Right lobe of liver (tissue), 6 donors: ENCODE measurements around the gene SEMA4F. TPM values are rescaled to one million over a fixed set of nuclear protein-coding genes. Genes with fewer than 3 reads are reported as not detected.

Experiments used
- ATAC-seq, 4 donors: fragments of 200-7000 bp; cut with Tn5 transposase; one replicate each; pipeline ENCODE4 v1.9.1; 2020; ENCODE audit warnings: mild to moderate bottlenecking in 4 of 4, moderate library complexity in 4 of 4
- DNase-seq, 3 donors: peaks; one replicate each; pipeline ENCODE4 v3.0.0-alpha.2; 2020
- H3K27ac ChIP-seq, 3 donors: fragments of 200-600 bp; one replicate each; pipeline ENCODE4 v1.8.0; 2022
- H3K27me3 ChIP-seq, 2 donors: fragments of 200-600 bp; one replicate each; pipeline ENCODE4 v1.8.0; 2022
- H3K36me3 ChIP-seq, 4 donors: fragments of 200-600 bp; sonication (generic) in 1 of 4; one replicate each; pipeline versions ENCODE4 v1.5.1 to v1.8.0; 2017 to 2022; ENCODE audit warnings: control low read depth in 1 of 4
- H3K4me1 ChIP-seq, 4 donors: fragments of 200-600 bp; sonication (generic) in 1 of 4; one replicate each; pipeline versions ENCODE4 v1.5.1 to v1.8.0; 2017 to 2022; ENCODE audit warnings: control low read depth in 1 of 4
- H3K4me3 ChIP-seq, 3 donors: fragments of 200-600 bp; one replicate each; pipeline ENCODE4 v1.8.0; 2022
- H3K9me3 ChIP-seq, 4 donors: fragments of 200-600 bp; sonication (generic) in 1 of 4; one replicate each; pipeline versions ENCODE4 v1.5.1 to v1.8.0; 2017 to 2022; ENCODE audit warnings: control low read depth in 1 of 4
- POLR2A ChIP-seq: fragments of 450-650 bp; IDR thresholded peaks from one replicate; pipeline ENCODE4 v1.6.1; 2017; ENCODE audit warnings: antibody characterized with exemption, mild to moderate bottlenecking
- WGBS: methylation state at CpG from one replicate; pipeline ENCODE4 v1.1.6; 2018; ENCODE audit warnings: low coverage, low lambda C conversion rate; ENCODE audit not compliant: insufficient coverage; ENCODE audit errors: missing lambda C conversion rate; 5-methylcytosine and 5-hydroxymethylcytosine counted together
- intact Hi-C, 2 donors: fragments of 100-400 bp; cut with DNase I; formaldehyde crosslinking; loops; one replicate each; pipeline versions ENCODE4 v1.11.2 to v1.14.1; 2022
- total RNA-seq, 6 experiments: library from RNA; depleted of rRNA in 2 of 6; stranded (reverse); fragments of >200 nt in 2 of 6; fragmentation: NEBNext Ultra II Directional in 3 of 6; extraction: Animal tissue kit (Norgen Biotek cat#: 25700) in 3 of 6; gene quantifications; one replicate each; pipeline versions ENCODE4 v1.1.0 to v1.2.4, GENCODE V29; 2016 to 2023
- TF ChIP-seq, protein P1 (sequence below), 4 donors: fragments of 200-600 bp in 3 of 4; fragments of 450-650 bp in 1 of 4; IDR thresholded peaks; one replicate each; pipeline versions ENCODE4 v1.5.1 to v1.8.0; 2016 to 2022; ENCODE audit warnings: antibody characterized with exemption in 4 of 4, mild to moderate bottlenecking in 2 of 4
- donor health status: DM: no; HTN: yes; CAD: no.
- donor health status: DM: no; HTN: no; CAD: no.
- donor health status: DM: no; HTN: no; CAD: no.
- donor health status: DM: no; HTN: yes; CAD: no.
- donor health status: DM: no; HTN: yes; CAD: no.

SEMA4F gene
- total RNA-seq, 6 experiments from 2014 or later, result 1.1 to 2.3 (median 1.6) TPM

DNA sequence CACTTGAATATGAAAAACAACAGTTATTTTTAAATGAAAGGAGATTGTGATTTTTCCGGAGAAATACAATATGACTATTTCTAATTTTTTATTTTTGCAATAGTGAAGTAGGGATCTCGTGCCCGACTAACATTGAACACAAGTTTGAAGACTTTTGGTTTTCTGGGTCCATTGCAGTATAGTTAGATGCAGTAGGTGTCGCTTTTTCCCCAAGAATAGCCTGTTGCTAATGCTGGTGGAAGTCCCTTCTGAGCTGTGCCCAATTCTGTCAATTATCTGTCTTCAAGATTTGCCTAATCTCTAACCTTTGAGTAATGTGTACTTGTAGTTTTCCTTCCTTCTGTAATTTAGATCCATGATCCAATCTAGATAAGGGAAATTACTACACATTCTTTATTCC is 36.5 kb downstream of the SEMA4F start:
- WGBS, result 12% methylated on average over 4 of the region's 4 CpGs
- TF ChIP-seq, protein P1, sequence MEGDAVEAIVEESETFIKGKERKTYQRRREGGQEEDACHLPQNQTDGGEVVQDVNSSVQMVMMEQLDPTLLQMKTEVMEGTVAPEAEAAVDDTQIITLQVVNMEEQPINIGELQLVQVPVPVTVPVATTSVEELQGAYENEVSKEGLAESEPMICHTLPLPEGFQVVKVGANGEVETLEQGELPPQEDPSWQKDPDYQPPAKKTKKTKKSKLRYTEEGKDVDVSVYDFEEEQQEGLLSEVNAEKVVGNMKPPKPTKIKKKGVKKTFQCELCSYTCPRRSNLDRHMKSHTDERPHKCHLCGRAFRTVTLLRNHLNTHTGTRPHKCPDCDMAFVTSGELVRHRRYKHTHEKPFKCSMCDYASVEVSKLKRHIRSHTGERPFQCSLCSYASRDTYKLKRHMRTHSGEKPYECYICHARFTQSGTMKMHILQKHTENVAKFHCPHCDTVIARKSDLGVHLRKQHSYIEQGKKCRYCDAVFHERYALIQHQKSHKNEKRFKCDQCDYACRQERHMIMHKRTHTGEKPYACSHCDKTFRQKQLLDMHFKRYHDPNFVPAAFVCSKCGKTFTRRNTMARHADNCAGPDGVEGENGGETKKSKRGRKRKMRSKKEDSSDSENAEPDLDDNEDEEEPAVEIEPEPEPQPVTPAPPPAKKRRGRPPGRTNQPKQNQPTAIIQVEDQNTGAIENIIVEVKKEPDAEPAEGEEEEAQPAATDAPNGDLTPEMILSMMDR (IDR thresholded peaks at IDR 0.05), result peak; percentile 62 to 77 (median 72)
- no peak for TF ChIP-seq POLR2A
- Histone ChIP-seq H3K9me3 (no peaks in the 10 kb centered on the region), H3K27me3 (no peaks in the 10 kb centered on the region), H3K4me3 (no peak overlapping the region), H3K36me3 (no peaks in the 10 kb centered on the region), H3K4me1 (no peaks in the 10 kb centered on the region), H3K27ac (no peak overlapping the region)
- peak; percentile 78 to 90 (median 87) for ATAC-seq
- intact Hi-C loops, result no loop called here
- no peak for DNase-seq

DNA sequence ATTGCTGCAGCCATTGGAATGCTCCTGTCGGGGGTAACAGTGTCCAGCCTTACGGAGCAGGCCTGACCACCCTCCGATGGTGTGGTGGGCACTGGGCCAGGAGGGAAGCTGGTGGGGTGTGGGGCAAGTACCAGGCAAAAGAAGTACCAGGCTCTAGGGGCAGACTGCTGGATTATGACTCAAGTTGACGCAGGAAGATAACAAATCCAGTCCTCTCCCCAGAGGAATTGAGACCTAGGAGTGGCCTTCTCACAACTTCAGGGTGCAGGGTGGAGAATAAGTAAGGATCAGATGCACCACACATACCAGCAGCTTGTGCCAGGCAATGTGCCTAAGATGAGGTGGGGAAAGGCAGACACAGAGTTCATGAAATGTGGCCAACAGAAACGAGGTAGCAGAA is 37.9 kb downstream of the SEMA4F start:
- no peak overlapping the region for H3K27ac ChIP-seq
- ATAC-seq, result no peak
- no peak for TF ChIP-seq POLR2A
- TF ChIP-seq, protein P1 (IDR thresholded peaks at IDR 0.05), result no peak
- DNase-seq, result no peak
- H3K36me3 ChIP-seq, result no peaks in the 10 kb centered on the region
- 100% methylated on average over 1 of the region's 5 CpGs for WGBS
- H3K4me3 ChIP-seq, result no peak overlapping the region
- H3K27me3 ChIP-seq, result no peaks in the 10 kb centered on the region
- no peaks in the 10 kb centered on the region for H3K4me1 ChIP-seq
- intact Hi-C loops, result no loop called here
- H3K9me3 ChIP-seq, result no peaks in the 10 kb centered on the region

GRCh38 chr2:74693213-74693612 is 39.2 kb downstream of the SEMA4F start:
- DNase-seq, result no peak
- Histone ChIP-seq H3K27me3 (no peaks in the 10 kb centered on the region), H3K9me3 (no peaks in the 10 kb centered on the region), H3K36me3 (no peaks in the 10 kb centered on the region), H3K4me1 (no peaks in the 10 kb centered on the region), H3K4me3 (no peak overlapping the region), H3K27ac (no peak overlapping the region)
- intact Hi-C loops, result no loop called here
- TF ChIP-seq POLR2A, result no peak
- TF ChIP-seq, protein P1 (IDR thresholded peaks at IDR 0.05), result no peak
- ATAC-seq, result no peak

GRCh38 chr2:74693668-74694067 is 39.6 kb downstream of the SEMA4F start:
- no peaks in the 10 kb centered on the region for H3K9me3 ChIP-seq
- intact Hi-C loops, result no loop called here
- DNase-seq (no peak), ATAC-seq (no peak)
- H3K4me3 ChIP-seq, result no peak overlapping the region
- H3K27ac ChIP-seq, result no peak overlapping the region
- H3K27me3 ChIP-seq, result no peaks in the 10 kb centered on the region
- H3K4me1 ChIP-seq, result no peaks in the 10 kb centered on the region
- no peak for TF ChIP-seq POLR2A
- TF ChIP-seq, protein P1 (IDR thresholded peaks at IDR 0.05), result no peak
- no peaks in the 10 kb centered on the region for H3K36me3 ChIP-seq
- WGBS, result 22% methylated on average over 1 of the region's 1 CpG

GRCh38 chr2:74694281-74694680 is 40.2 kb downstream of the SEMA4F start:
- DNase-seq, result no peak
- H3K27ac ChIP-seq, result no peak overlapping the region
- WGBS, result 35% methylated on average over 3 of the region's 3 CpGs

More at GRCh38 chr2:74694281-74694680, 40.2 kb downstream of the SEMA4F start:
- Histone ChIP-seq H3K27me3 (no peaks in the 10 kb centered on the region), H3K4me3 (no peak overlapping the region), H3K9me3 (no peaks in the 10 kb centered on the region), H3K36me3 (no peaks in the 10 kb centered on the region), H3K4me1 (no peaks in the 10 kb centered on the region)
- intact Hi-C loops, result no loop called here
- ATAC-seq, result no peak
- TF ChIP-seq POLR2A, result no peak
- TF ChIP-seq, protein P1 (IDR thresholded peaks at IDR 0.05), result no peak
